Spleen (tissue), 7 donors: Measurements from ENCODE around the gene FBXW4.

Experiments
- POLR2AphosphoS5 ChIP-seq, 3 donors: sonication (generic); formaldehyde crosslinking; IDR thresholded peaks; one replicate each; pipeline ENCODE4 v1.5.1; 2017; ENCODE audit warnings: antibody characterized with exemption in 3 of 3
- TF ChIP-seq, protein P1 (sequence below), 11 experiments: fragments of 200-600 bp in 7 of 11; fragments of 450-650 bp in 4 of 11; sonication (generic) in 4 of 11; IDR thresholded peaks in 8 of 11; conservative IDR thresholded peaks in 3 of 11; 1 replicate in 7 of 11; 2 replicates in 4 of 11; pipeline versions ENCODE4 v1.4.0 to v1.8.0; 2016 to 2021; ENCODE audit warnings: antibody characterized with exemption in 11 of 11, inconsistent platforms in 4 of 11, mild to moderate bottlenecking in 1 of 11
- donor health status: DM: no; HTN: no; CAD: no; lungs with moderate emphysema.
- donor health status: DM: no; HTN: no; CAD: no.
- donor health status: DM: no; HTN: no; CAD: no.

DNA sequence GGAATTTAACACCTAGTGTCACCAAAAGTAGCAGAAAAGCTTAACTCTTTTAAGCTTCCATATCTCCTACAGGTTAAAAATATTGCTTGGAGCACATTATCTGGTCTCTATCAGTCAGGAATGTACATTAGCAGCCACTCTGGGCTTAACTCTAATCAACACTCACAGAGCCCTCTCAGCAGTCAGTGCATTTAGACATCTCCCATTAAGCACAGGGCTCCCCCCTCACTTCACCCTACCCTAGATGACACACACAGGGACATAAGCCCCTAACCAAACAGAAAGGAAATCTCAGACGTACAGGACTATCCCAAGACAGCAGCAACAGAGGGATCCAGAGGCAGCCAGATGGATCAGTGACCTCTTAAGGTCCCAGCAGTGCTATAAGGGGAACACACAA is 26.4 kb downstream of the FBXW4 start:
- TF ChIP-seq, protein P1, sequence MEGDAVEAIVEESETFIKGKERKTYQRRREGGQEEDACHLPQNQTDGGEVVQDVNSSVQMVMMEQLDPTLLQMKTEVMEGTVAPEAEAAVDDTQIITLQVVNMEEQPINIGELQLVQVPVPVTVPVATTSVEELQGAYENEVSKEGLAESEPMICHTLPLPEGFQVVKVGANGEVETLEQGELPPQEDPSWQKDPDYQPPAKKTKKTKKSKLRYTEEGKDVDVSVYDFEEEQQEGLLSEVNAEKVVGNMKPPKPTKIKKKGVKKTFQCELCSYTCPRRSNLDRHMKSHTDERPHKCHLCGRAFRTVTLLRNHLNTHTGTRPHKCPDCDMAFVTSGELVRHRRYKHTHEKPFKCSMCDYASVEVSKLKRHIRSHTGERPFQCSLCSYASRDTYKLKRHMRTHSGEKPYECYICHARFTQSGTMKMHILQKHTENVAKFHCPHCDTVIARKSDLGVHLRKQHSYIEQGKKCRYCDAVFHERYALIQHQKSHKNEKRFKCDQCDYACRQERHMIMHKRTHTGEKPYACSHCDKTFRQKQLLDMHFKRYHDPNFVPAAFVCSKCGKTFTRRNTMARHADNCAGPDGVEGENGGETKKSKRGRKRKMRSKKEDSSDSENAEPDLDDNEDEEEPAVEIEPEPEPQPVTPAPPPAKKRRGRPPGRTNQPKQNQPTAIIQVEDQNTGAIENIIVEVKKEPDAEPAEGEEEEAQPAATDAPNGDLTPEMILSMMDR (IDR thresholded peaks at IDR 0.05 in 8 of 11, conservative IDR thresholded peaks at IDR 0.05 in 3 of 11) = no peak
- TF ChIP-seq POLR2AphosphoS5 (IDR thresholded peaks at IDR 0.05) = no peak
